Endothelial cell of umbilical vein (primary cell): ENCODE measurements around the gene ST6GALNAC6. TPM values are rescaled to one million over a fixed set of nuclear protein-coding genes. Genes with fewer than 3 reads are reported as not detected.

ENCODE experiments used
- BruUV-seq: library from RNA; stranded (reverse); fragments of 400-500 nt; replicated peaks from 2 replicates; lab custom pipeline; 2021; lab: Mats Ljungman, UMichigan
- CTCF ChIA-PET: fragments of 300-600, 350-600 bp; sonication (Branson Sonifier 250); formaldehyde crosslinking; loops from one replicate; lab custom pipeline; 2021; ENCODE audit warnings: antibody characterized with exemption, inconsistent platforms; lab: Charles Lee
- POLR2A ChIA-PET: fragments of 300-600, 350-600 bp; sonication (Branson Sonifier 250); formaldehyde crosslinking; loops from one replicate; lab custom pipeline; 2021; ENCODE audit warnings: antibody characterized with exemption, inconsistent platforms; lab: Charles Lee
- DNase-seq: peaks from one replicate; pipeline ENCODE4 v3.0.0-alpha.2; 2011; ENCODE audit warnings: low read depth, low spot score
- FAIRE-seq: peaks from 2 replicates; lab custom pipeline; 2011; peaks lifted over from hg19 to GRCh38; lab: Jason Lieb, UNC
- H2AFZ ChIP-seq: 2 replicates; pipeline ENCODE4 v1.6.0; 2012; ENCODE audit warnings: low read depth, low read length, control low read depth, inconsistent platforms
- H3K27ac ChIP-seq: 2 replicates; pipeline ENCODE4 v1.5.1; 2011; ENCODE audit warnings: low read depth, mild to moderate bottlenecking, control low read depth, low read length, moderate library complexity; ENCODE audit not compliant: insufficient read depth
- H3K27me3 ChIP-seq, 2 experiments: 2 replicates each; pipeline versions ENCODE4 v1.6.0 to v1.6.1; 2011; ENCODE audit warnings: low read length in 2 of 2, mixed read lengths in 1 of 2; ENCODE audit not compliant: control insufficient read depth in 2 of 2, insufficient read depth in 2 of 2
- H3K36me3 ChIP-seq, 2 experiments: 2 replicates in 1 of 2; 3 replicates in 1 of 2; pipeline ENCODE4 v1.5.1; 2011; ENCODE audit warnings: low read length in 2 of 2, mild to moderate bottlenecking in 1 of 2, moderate library complexity in 1 of 2; ENCODE audit not compliant: control insufficient read depth in 2 of 2, insufficient read depth in 2 of 2; ENCODE audit errors: extremely low read depth in 1 of 2
- H3K4me1 ChIP-seq: 3 replicates; pipeline ENCODE4 v1.5.1; 2011; ENCODE audit warnings: mild to moderate bottlenecking, low read length; ENCODE audit not compliant: control insufficient read depth, insufficient read depth; ENCODE audit errors: extremely low read depth
- H3K4me2 ChIP-seq: 2 replicates; pipeline ENCODE4 v1.6.1; 2011; ENCODE audit warnings: low read length, control low read depth, mixed read lengths; ENCODE audit not compliant: insufficient read depth
- H3K4me3 ChIP-seq, 3 experiments: fragments of 200-600 bp in 1 of 3; sonication (generic), shearing (Covaris generic) in 1 of 3; replicated peaks in 1 of 3; 2 replicates each; pipeline ENCODE4 v1.5.1; 2011 to 2016; ENCODE audit warnings: control low read depth in 3 of 3, low read length in 3 of 3, mild to moderate bottlenecking in 2 of 3, inconsistent platforms in 1 of 3, low read depth in 1 of 3, moderate library complexity in 1 of 3; ENCODE audit not compliant: insufficient read depth in 1 of 3
- H3K79me2 ChIP-seq: 2 replicates; pipeline ENCODE4 v1.6.0; 2012; ENCODE audit warnings: low read length, inconsistent platforms; ENCODE audit not compliant: control insufficient read depth, insufficient read depth
- H3K9ac ChIP-seq: replicated peaks from 2 replicates; pipeline ENCODE3; 2011; ENCODE audit warnings: low read length, control low read depth; ENCODE audit not compliant: insufficient read depth; ENCODE audit errors: extremely low read depth
- H3K9me1 ChIP-seq: replicated peaks from 3 replicates; pipeline ENCODE4 v1.6.0; 2011; ENCODE audit warnings: mild to moderate bottlenecking, low read length; ENCODE audit not compliant: control insufficient read depth, insufficient read depth; ENCODE audit errors: extremely low read depth
- H3K9me3 ChIP-seq: replicated peaks from 2 replicates; pipeline ENCODE4 v1.5.1; 2012; ENCODE audit warnings: low read length, inconsistent platforms; ENCODE audit not compliant: control insufficient read depth, insufficient read depth
- H4K20me1 ChIP-seq: replicated peaks from 2 replicates; pipeline ENCODE3; 2011; ENCODE audit warnings: mild to moderate bottlenecking, low read length; ENCODE audit not compliant: control insufficient read depth, insufficient read depth; ENCODE audit errors: extremely low read depth
- EZH2 ChIP-seq: IDR thresholded peaks from 2 replicates; pipeline ENCODE4 v1.6.1; 2012; ENCODE audit warnings: borderline replicate concordance, low read depth, mild to moderate bottlenecking, moderate library complexity, low read length, inconsistent platforms; ENCODE audit not compliant: severe bottlenecking
- FOS ChIP-seq: IDR thresholded peaks from 2 replicates; pipeline ENCODE4 v1.6.1; 2011; ENCODE audit warnings: mild to moderate bottlenecking, low read length, moderate library complexity, borderline replicate concordance; ENCODE audit not compliant: insufficient read depth
- GATA2 ChIP-seq: IDR thresholded peaks from 2 replicates; pipeline ENCODE4 v1.7.0; 2011; ENCODE audit warnings: low read depth, mild to moderate bottlenecking, moderate library complexity, mixed read lengths, low read length; ENCODE audit not compliant: insufficient read length, insufficient read depth
- dilution Hi-C: fragments of 300-500 bp; cut with MboI; formaldehyde crosslinking; loops from one replicate; pipeline ENCODE4 v1.15.0; 2019; ENCODE audit warnings: low sequenced_read_pairs; ENCODE audit not compliant: extremely low pct_ligation_motif_present
- intact Hi-C: fragments of 100-400 bp; cut with micrococcal nuclease; formaldehyde crosslinking; loops from one replicate; pipeline ENCODE4 v1.10.0; 2022
- polyA plus RNA-seq, 4 experiments: library from polyadenylated mRNA; depleted of rRNA in 3 of 4; stranded (reverse) in 3 of 4; unstranded in 1 of 4; fragments of >200 nt; gene quantifications; 2 replicates each; pipeline versions ENCODE4 v1.2.1 to v1.2.3, GENCODE V29; 2011 to 2012; ENCODE audit warnings: missing spikeins in 1 of 4
- total RNA-seq: library from RNA; stranded (reverse); gene quantifications from 2 replicates; pipeline ENCODE4 v1.2.3, GENCODE V29; 2021
- TF ChIP-seq, protein P1 (sequence below), 2 donors: IDR thresholded peaks; 1 replicate in 1 of 2; 2 replicates in 1 of 2; pipeline ENCODE4 v1.5.1; 2011; ENCODE audit warnings: low read length in 2 of 2, mild to moderate bottlenecking in 2 of 2, moderate library complexity in 2 of 2, control low read depth in 1 of 2, inconsistent platforms in 1 of 2, low read depth in 1 of 2; ENCODE audit not compliant: insufficient read depth in 1 of 2; ENCODE audit errors: extremely low read depth in 1 of 2

Gene ST6GALNAC6
- total and polyA plus RNA-seq, 2 donors (not counting 3 experiments of a cell fraction or from before 2014, with no cell fraction given), result 43.0 to 78.9 TPM

DNA sequence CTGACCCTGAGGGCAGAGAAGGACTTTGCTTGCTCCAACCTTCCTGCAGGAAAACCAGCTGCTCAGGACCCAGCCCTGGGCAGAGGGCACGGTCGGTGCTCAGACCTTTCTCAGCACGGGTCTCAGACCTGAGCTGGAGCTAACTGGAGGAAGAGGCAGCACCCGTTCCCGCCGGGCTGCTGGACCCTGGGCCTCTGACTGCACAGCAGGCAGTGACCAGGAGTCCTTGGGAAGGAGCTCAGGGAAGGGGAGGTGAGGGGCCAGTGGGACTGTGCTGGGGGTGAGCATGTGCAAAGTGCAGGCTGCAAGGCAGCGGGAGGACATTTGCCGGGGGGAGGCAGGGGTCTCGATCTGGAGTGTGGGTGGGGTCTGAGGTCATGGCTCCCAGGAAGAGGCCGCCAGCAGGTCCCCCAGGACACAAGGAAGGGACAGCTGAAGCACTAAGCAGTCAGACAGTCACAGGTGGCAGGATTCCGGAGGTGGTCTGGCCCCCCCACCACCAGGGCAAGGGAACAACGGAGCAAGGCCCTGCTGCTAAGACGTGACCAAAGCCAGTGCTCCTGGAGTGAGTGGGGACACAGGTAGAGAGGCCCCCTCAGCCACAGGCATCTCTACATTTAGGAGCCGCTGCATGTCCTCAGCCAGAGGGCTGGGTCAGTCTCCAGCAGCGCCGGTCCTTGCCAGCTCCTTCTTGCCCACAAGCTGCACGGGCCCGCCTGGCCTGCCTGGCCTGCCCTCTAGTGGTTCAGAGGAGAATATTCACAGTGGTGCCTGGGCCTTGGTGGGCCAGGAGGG, 43.0 kb upstream of the ST6GALNAC6 start:
- Histone ChIP-seq H3K9ac (no peak overlapping the region), H3K27ac (no peak overlapping the region), H3K27me3 (no peaks in the 10 kb centered on the region), H4K20me1 (no peaks in the 10 kb centered on the region), H3K79me2 (peaks cover 1% of the 10 kb centered on the region), H2AFZ (no peak overlapping the region), H3K4me2 (no peak overlapping the region), H3K36me3 (peaks cover 0 to 5% of the 10 kb centered on the region in 2 experiments), H3K4me1 (peaks cover 6% of the 10 kb centered on the region), H3K9me3 (no peaks in the 10 kb centered on the region), H3K9me1 (no peaks in the 10 kb centered on the region), H3K4me3 (no peak overlapping the region)
- POLR2A ChIA-PET, result interaction anchor here (0.7 kb wide), 1 partner anchor 10 kb away, joined by 3 read pairs; no protein-coding TSS in a partner anchor
- TF ChIP-seq, protein P1, sequence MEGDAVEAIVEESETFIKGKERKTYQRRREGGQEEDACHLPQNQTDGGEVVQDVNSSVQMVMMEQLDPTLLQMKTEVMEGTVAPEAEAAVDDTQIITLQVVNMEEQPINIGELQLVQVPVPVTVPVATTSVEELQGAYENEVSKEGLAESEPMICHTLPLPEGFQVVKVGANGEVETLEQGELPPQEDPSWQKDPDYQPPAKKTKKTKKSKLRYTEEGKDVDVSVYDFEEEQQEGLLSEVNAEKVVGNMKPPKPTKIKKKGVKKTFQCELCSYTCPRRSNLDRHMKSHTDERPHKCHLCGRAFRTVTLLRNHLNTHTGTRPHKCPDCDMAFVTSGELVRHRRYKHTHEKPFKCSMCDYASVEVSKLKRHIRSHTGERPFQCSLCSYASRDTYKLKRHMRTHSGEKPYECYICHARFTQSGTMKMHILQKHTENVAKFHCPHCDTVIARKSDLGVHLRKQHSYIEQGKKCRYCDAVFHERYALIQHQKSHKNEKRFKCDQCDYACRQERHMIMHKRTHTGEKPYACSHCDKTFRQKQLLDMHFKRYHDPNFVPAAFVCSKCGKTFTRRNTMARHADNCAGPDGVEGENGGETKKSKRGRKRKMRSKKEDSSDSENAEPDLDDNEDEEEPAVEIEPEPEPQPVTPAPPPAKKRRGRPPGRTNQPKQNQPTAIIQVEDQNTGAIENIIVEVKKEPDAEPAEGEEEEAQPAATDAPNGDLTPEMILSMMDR (IDR thresholded peaks at IDR 0.05; ENCODE audit: extremely low read depth in 1 of 2, insufficient read depth in 1 of 2, low read depth in 1 of 2, low read length in 2 of 2), result peak; percentile 88
- TF ChIP-seq GATA2 (no peak), FOS (no peak), EZH2 (no peak)
- dilution Hi-C loops, result no loop called here
- FAIRE-seq, result peak; percentile 64
- CTCF ChIA-PET, result interaction anchor here (0.6 to 6.5 kb wide), 37 partner anchors 9 to 311 kb away, joined by 3 to 203 read pairs (median 6); partner anchors contain the start of genes EEIG1, NAIF1, PIP5KL1 and SLC25A25
- BruUV-seq, result no TSS peak
- intact Hi-C loops, result loop anchor here (1.0 to 2.0 kb wide), 6 partner anchors 38 to 175 kb away; partner anchors contain the start of gene EEIG1
- DNase-seq, result peak; percentile 58
